ENCODE measurements around the gene CEP83.

CEP83 gene

DNA sequence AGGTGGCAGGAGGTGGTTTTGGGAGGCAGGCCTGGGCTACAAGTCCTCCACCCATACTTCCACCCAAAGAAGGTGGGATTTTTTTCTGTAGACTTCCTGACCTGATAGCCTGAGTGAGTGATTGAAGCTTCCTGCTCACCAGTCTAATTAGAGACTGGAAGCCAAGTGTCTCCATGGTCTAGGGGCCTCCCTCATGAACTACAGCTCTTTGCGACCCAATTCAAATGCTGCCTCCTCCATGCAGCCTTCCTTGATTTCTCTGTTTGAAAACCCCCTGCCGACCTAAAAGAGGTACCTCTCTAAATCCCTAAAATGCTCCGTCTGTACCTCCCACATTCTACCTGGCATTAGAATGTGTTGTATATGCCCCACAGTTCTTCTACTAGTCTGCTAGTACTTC is 186.4 kb downstream of the CEP83 start:
- Histone ChIP-seq H3K27ac (no peak overlapping the region), H3K27me3 (replicated peaks) (no peaks in the 10 kb centered on the region), H3K4me3 (ENCODE audit: low read depth, low read length) (no peak overlapping the region), H3K36me3 (replicated peaks) (no peaks in the 10 kb centered on the region)
- DNase-seq: no peak
- in situ Hi-C loops (cut with HindIII; ENCODE audit: low pct_ligation_motif_present, low sequenced_read_pairs): no loop called here
- TF ChIP-seq, protein P1, sequence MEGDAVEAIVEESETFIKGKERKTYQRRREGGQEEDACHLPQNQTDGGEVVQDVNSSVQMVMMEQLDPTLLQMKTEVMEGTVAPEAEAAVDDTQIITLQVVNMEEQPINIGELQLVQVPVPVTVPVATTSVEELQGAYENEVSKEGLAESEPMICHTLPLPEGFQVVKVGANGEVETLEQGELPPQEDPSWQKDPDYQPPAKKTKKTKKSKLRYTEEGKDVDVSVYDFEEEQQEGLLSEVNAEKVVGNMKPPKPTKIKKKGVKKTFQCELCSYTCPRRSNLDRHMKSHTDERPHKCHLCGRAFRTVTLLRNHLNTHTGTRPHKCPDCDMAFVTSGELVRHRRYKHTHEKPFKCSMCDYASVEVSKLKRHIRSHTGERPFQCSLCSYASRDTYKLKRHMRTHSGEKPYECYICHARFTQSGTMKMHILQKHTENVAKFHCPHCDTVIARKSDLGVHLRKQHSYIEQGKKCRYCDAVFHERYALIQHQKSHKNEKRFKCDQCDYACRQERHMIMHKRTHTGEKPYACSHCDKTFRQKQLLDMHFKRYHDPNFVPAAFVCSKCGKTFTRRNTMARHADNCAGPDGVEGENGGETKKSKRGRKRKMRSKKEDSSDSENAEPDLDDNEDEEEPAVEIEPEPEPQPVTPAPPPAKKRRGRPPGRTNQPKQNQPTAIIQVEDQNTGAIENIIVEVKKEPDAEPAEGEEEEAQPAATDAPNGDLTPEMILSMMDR (IDR thresholded peaks at IDR 0.05; ENCODE audit: low read depth, low read length, missing control alignments): no peak

DNA sequence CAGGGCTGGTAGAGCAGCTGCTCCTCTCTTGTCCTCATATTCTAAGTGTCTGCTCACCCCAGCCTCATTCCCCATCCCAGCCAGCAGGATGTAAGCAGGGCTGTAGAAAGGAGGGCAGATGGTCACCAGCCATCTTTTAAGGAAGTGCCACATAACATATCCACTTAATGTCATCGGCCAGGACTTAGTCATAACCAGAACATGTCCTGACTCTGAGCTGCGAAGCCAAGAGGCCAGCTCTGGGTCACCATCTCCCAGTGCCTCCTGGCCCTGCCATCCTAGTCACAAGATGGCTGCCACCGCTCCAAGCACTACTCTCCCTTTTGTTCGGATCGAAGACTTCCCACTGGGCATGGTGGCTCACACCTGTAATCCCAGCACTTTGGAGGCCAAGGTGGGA is 187.4 kb downstream of the CEP83 start:
- in situ Hi-C loops (cut with HindIII; ENCODE audit: low pct_ligation_motif_present, low sequenced_read_pairs): no loop called here
- Histone ChIP-seq H3K4me3 (ENCODE audit: low read depth, low read length) (no peak overlapping the region), H3K27me3 (replicated peaks) (no peaks in the 10 kb centered on the region), H3K27ac (no peak overlapping the region), H3K36me3 (replicated peaks) (no peaks in the 10 kb centered on the region)
- no peak for DNase-seq
- TF ChIP-seq, protein P1 (IDR thresholded peaks at IDR 0.05; ENCODE audit: low read depth, low read length, missing control alignments): no peak

GRCh38 chr12:94271351-94271750 is 188.3 kb downstream of the CEP83 start:
- Histone ChIP-seq H3K27ac (no peak overlapping the region), H3K36me3 (replicated peaks) (no peaks in the 10 kb centered on the region), H3K4me3 (ENCODE audit: low read depth, low read length) (no peak overlapping the region), H3K27me3 (replicated peaks) (no peaks in the 10 kb centered on the region)
- in situ Hi-C loops (cut with HindIII; ENCODE audit: low pct_ligation_motif_present, low sequenced_read_pairs): no loop called here
- DNase-seq: no peak
- TF ChIP-seq, protein P1 (IDR thresholded peaks at IDR 0.05; ENCODE audit: low read depth, low read length, missing control alignments): no peak

GRCh38 chr12:94269316-94269999 is 190.2 kb downstream of the CEP83 start:
- Histone ChIP-seq H3K27ac (no peak overlapping the region), H3K4me3 (ENCODE audit: low read depth, low read length) (no peak overlapping the region), H3K36me3 (replicated peaks) (no peaks in the 10 kb centered on the region), H3K27me3 (replicated peaks) (no peaks in the 10 kb centered on the region)
- DNase-seq: no peak
- in situ Hi-C loops (cut with HindIII; ENCODE audit: low pct_ligation_motif_present, low sequenced_read_pairs): no loop called here
- TF ChIP-seq, protein P1 (IDR thresholded peaks at IDR 0.05; ENCODE audit: low read depth, low read length, missing control alignments): no peak

GRCh38 chr12:94267921-94268471 is 191.7 kb downstream of the CEP83 start:
- in situ Hi-C loops (cut with HindIII; ENCODE audit: low pct_ligation_motif_present, low sequenced_read_pairs): no loop called here
- no peak overlapping the region for H3K4me3 ChIP-seq (ENCODE audit: low read depth, low read length)
- H3K27ac ChIP-seq: no peak overlapping the region
- DNase-seq: no peak
- TF ChIP-seq, protein P1 (IDR thresholded peaks at IDR 0.05; ENCODE audit: low read depth, low read length, missing control alignments): no peak
- H3K27me3 ChIP-seq (replicated peaks): no peaks in the 10 kb centered on the region
- no peaks in the 10 kb centered on the region for H3K36me3 ChIP-seq (replicated peaks)

DNA sequence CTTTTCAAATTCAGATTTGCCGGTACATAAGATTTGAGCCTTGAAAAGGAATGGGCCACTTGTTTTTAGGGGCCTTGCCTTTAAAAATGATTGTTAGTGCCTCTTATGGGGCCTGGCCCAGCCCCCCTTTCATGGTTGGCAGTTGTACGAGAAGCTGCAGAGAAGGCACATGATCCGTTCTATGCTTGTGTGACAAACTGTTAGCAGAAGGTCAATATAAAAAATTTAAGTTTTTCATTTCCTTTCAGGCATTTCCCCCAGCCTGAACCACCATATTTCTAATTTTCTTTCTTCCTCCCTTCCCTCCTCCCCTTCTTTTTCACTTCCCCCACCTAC is 192.2 kb downstream of the CEP83 start:
- TF ChIP-seq, protein P1 (IDR thresholded peaks at IDR 0.05; ENCODE audit: low read depth, low read length, missing control alignments): no peak
- Histone ChIP-seq H3K36me3 (replicated peaks) (no peaks in the 10 kb centered on the region), H3K27me3 (replicated peaks) (no peaks in the 10 kb centered on the region), H3K27ac (no peak overlapping the region), H3K4me3 (ENCODE audit: low read depth, low read length) (no peak overlapping the region)
- in situ Hi-C loops (cut with HindIII; ENCODE audit: low pct_ligation_motif_present, low sequenced_read_pairs): no loop called here
- no peak for DNase-seq

Data from brain microvascular endothelial cell (primary cell).